ENCODE measurements around the gene PPM1A.

- TF ChIP-seq EZH2 (IDR thresholded peaks at IDR 0.05; ENCODE audit: insufficient read depth, poor library complexity, severe bottlenecking), result no peak
- no peak for TF ChIP-seq EZH2phosphoT487 (IDR thresholded peaks at IDR 0.05; ENCODE audit: insufficient read depth, low read depth)
These were observed 51.0 kb downstream of the PPM1A start for GRCh38 chr14:60300019-60300418.

Data from GM23248 (cell line).